NCI-H524 treated with DMSO at 0.1 percent for 48 hours (cell line): ENCODE measurements around the gene CEP95.

Experiments used
- DNase-seq: peaks from one replicate; lab custom pipeline; 2025; lab: John Stamatoyannopoulos, UW

CEP95 gene

GRCh38 chr17:64520359-64520758 lies 13.6 kb downstream of the CEP95 start:
- no peak for DNase-seq

GRCh38 chr17:64527914-64528313 lies 21.1 kb downstream of the CEP95 start:
- DNase-seq = no peak

GRCh38 chr17:64529221-64529620 lies 22.4 kb downstream of the CEP95 start:
- DNase-seq = no peak

GRCh38 chr17:64531955-64532371 lies 25.2 kb downstream of the CEP95 start:
- no peak for DNase-seq

- DNase-seq = no peak
These were observed 25.6 kb downstream of the CEP95 start for GRCh38 chr17:64532409-64532808.

- no peak for DNase-seq
These were observed 27.0 kb downstream of the CEP95 start for GRCh38 chr17:64533784-64534183.

DNA sequence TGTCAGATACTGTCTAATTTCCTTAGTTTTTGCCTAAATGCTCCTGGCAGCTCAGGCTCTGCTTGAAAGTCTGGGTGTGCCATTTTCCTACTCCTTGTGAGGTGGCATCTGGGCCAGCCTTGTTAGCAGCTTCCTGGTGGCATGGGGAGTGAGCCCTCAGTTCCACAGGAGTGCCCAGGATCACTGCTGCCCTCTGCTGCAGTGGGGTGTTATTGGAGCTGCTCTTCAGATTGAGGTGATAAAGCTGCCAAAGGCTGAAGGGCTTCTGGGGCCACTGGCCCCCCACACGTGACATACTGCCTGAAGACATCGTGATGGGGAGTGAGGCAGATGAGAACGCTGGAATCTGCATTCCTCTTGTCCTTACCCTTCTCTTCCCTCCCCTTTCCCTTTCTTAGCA lies 27.4 kb downstream of the CEP95 start:
- no peak for DNase-seq

DNA sequence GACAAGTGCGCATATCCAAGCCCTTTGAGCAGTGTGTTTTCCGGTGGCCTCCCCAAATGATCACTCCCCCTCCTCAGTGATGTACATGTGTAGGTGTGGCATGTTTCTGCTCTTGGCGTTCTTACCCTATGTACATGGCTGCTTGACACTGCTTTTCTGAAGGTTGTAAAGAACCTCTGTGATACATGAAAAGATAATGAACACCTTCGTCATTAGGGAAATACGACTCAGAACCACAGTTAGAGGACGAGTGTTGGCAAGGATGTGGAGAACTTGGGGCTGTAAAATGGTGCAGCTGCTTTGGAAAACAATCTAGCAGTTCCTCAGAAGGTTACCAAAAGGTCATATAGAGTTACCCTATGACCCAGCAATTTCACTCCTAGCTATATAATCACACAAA lies 28.6 kb downstream of the CEP95 start:
- no peak for DNase-seq

- DNase-seq = no peak
These were observed 30.1 kb downstream of the CEP95 start for GRCh38 chr17:64536913-64537312.

DNA sequence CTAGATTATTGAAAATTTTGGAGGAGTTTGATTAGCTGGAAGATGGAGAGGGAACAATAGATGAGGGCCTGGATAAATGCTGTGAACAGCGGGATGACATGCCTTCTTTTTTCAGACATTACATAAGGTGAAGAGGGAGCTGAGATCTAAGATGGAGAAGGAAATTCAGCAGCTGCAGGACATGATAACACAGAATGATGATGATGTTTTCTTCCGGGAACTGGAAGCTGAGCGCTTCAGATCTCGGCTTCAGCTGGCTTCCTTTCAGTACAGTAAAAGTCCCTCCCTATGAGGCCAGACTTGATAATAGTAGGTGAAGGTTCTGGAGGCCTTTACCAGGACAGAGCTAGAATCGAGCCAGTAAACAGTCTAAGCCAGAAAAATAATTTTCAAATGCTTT lies 30.7 kb downstream of the CEP95 start:
- DNase-seq = no peak

DNA sequence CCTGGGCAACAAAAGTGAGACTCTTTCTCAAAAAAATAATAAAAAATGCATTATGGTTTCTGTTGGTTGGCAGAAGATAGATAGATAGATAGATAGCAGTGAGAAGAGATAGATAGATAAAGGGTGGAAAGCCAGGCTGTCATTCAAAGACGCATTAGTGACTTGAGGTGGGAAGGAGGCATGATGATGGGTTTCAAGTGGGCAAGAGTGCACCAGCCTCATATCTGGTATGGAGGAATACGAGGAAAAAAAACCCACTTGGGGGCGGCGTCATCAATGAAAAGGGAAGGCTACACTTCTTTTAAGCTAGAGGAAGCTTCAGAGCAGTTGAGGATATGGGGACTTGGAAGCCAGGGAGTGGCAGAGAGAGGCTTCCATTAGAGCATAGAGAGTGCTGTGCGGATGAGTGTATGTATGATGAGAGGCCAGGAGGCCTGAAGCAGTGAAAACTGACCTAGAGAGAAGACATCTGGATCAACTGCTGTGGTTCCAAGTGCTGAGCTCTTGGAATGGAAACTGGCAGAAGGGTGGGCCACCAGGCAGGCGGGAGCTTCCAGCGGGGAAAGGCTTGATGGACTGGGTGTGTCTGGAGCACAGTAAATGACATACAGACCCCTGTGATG lies 31.8 kb downstream of the CEP95 start:
- DNase-seq = no peak

- DNase-seq = no peak
These were observed 33.5 kb downstream of the CEP95 start for GRCh38 chr17:64540118-64540776.

- DNase-seq = no peak
These were observed 38.0 kb downstream of the CEP95 start for GRCh38 chr17:64544742-64545141.

DNA sequence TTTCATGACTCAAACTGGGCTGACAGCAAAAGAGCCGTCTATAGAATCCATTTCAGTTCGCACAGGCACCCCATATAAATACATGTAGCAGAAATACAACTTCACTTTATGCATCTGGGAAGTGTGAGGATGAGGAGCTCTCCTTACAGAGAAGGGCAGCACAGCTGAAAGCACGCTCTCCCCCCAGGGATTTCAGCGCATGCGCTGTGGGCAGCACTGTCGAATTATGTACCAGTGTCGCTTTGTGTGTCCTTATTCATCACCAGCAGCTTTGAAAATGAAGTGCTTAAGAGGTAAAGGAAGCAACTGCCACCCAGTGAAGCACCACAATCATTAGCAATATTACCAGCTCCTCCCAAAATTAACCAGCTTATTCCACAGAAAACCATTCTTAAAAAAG lies 39.9 kb downstream of the CEP95 start:
- DNase-seq = no peak

- DNase-seq = no peak
These were observed 40.5 kb downstream of the CEP95 start for GRCh38 chr17:64547319-64547718.

DNA sequence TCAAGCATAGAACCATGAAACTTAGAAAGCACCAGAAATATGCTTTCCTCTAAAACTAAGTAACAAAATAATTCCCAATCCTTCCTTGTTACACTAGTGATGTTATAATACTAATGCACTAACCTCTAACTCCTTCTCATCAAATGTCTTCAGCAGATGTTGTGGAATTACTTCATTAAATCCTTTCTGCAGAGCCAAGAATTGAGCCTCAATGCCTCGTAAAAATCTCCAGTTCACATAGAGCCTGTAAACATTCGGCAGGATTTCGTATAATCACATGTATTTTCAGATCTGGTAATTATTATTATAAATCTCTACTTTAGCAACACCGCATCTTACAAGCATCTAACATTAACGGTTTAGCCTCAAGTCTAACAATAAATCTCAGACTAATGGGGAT lies 44.7 kb downstream of the CEP95 start:
- no peak for DNase-seq

DNA sequence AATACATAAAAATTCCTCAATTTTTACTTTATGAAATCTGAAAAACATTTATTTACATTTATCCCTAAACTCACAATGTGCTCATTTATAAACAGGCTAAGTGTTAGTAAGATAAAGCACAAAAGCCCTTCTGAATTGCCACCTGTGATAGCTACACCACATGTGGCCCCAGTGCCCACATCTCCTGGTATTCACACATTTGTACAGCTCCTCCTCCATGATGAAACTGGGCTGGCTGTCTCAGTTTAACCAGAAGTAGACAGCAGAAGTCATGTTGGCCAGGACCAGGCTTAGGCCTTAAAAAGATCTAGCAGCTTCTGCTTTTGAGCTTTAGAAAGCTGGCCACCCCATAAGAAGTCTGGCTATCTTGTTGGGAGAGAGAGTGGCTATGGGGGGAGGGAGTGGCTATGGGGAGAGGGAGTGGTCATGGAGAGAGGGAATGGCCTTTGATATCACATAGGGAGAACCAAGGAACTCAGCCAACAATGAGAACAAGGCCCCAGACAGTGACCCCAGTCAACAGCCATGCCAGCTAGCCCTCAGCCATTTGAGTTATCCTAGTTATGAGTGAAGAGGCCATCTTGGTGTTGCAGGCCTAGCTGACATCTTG lies 47.4 kb downstream of the CEP95 start:
- DNase-seq = no peak

DNA sequence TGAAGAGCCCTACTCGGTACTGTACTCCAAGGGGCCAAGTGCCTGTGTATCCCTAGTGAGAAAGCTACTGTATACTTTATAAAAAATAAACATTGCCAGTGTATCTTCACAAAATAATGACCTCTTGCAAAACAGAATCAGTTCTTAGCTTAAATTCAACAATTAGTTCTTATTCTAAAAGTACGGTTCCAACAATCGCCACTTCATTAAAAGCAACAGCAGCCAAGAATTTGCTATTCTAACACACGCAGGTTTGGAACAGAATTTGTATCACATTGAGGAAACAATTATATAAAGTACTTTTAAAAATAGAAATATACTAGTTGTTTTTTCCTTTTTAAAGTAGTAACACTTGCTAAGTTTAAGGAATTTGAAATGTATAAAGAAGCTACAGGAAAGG lies 48.5 kb downstream of the CEP95 start:
- no peak for DNase-seq

GRCh38 chr17:64564098-64564497 lies 57.3 kb downstream of the CEP95 start:
- no peak for DNase-seq

GRCh38 chr17:64565563-64565962 lies 58.8 kb downstream of the CEP95 start:
- DNase-seq = no peak

DNA sequence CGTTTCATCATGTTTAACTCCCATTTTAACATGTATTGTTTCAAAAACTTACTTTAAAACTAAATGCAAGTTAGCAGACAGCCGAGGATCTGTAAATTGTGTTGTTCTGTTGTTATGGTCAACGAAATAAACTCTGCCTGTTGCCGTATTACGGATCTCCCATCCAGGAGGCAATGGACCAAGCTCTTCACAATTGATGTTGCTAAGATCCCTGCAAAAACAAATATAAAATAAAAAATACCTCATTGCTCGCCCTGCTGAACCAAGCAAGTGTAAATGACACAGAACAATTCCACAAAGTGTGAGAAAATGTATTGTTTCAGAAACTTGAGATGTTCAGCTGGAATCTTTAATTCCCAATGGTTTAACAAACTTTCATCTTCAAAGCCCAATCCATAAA lies 65.0 kb downstream of the CEP95 start:
- DNase-seq = no peak

DNA sequence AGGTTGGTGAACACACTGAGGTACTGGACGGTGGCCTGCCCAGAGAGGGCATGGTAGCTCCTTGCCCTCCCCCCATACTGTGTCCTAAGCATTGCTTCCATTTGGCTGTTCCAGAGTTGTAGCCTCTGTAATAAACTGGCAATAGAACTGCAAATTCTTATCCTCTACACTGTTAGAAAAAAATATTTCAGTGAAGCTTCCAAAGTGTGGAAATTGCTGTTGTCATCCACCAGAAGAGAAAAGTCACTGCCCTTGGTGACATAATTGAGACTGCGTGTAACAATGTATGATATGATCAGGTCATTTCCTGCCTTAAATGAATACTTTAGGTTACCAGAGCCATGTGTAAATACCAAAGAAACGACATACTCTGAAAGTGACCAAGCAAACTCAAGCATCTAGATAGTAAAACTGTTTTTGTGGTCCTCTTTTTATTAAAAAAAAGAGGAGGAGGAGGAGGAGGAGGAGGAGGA lies 65.9 kb downstream of the CEP95 start:
- DNase-seq = no peak

GRCh38 chr17:64573214-64573613 lies 66.4 kb downstream of the CEP95 start:
- DNase-seq = no peak

DNA sequence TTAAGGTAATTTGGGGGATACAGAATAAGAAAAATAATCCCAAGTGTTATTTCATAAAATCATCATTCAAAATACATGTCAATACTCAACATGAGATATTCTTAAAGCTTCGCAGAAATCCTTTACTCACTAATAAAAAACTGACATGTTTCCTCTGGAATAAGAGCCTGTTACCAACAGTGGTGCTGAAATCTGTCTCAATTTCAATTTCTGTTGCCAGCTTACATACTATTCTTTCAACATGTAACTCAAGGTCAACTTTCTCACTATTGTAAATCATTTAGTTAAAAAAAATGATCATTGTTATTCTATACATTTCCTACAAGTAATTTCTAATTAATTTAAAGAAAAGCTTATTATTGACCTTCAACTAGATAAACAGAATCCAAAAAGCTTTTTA lies 67.9 kb downstream of the CEP95 start:
- no peak for DNase-seq
